ENCODE measurements around the gene TUBB4A.

GRCh38 chr19:6533000-6533328, 30.9 kb upstream of the TUBB4A start:
- no peak for TF ChIP-seq CTCF (IDR thresholded peaks at IDR 0.05 in 4 of 5, conservative IDR thresholded peaks at IDR 0.05 in 1 of 5)
- TF ChIP-seq POLR2A (IDR thresholded peaks at IDR 0.05): no peak

Data from gastrocnemius medialis (tissue), 4 donors.